ENCODE results near the gene TAOK1. TPM values are rescaled to one million over a fixed set of nuclear protein-coding genes. Genes with fewer than 3 reads are reported as not detected.

Gene TAOK1
- total and polyA plus RNA-seq, 2 donors (not counting 1 experiment from before 2014, with no cell fraction given): 9.8 to 80.7 TPM

- POLR2A ChIA-PET: no interaction called here
- ATAC-seq (ENCODE audit: low read depth) (no peak), DNase-seq (no peak)
- no peak overlapping the region for H3K27ac Mint-ChIP-seq
- H3K79me2 ChIP-seq (ENCODE audit: control insufficient read depth, insufficient read depth, low read length): peaks cover 23% of the 10 kb centered on the region
- no peaks in the 10 kb centered on the region for H3K27me3 Mint-ChIP-seq
- H3K27ac ChIP-seq (ENCODE audit: low read length in 2 of 2): no peak overlapping the region
- TF ChIP-seq CTCF (IDR thresholded peaks at IDR 0.05) (no peak), EZH2 (IDR thresholded peaks at IDR 0.05; ENCODE audit: borderline replicate concordance, insufficient read depth, low read depth, low read length, poor library complexity, severe bottlenecking) (no peak)
- no peak overlapping the region for H3K4me2 ChIP-seq (replicated peaks; ENCODE audit: low read depth, low read length, poor library complexity, severe bottlenecking)
- CTCF ChIA-PET: interaction anchor here (0.6 to 24.3 kb wide), 10 partner anchors 9 to 516 kb away, joined by 3 to 336 read pairs (median 4); partner anchors contain the start of genes ABHD15 and ANKRD13B
- H3K4me3 Mint-ChIP-seq: no peak overlapping the region
- H3K9me3 Mint-ChIP-seq (ENCODE audit: insufficient read depth): no peaks in the 10 kb centered on the region
- H3K9me3 ChIP-seq (ENCODE audit: control extremely low read depth in 1 of 3, control insufficient read depth in 2 of 3, insufficient read depth in 1 of 3, low read length in 2 of 3): no peaks in the 10 kb centered on the region
- 96% methylated on average over 9 of the region's 9 CpGs for WGBS (ENCODE audit: insufficient coverage)
- H3K27me3 ChIP-seq (replicated peaks in 1 of 4; ENCODE audit: control extremely low read depth in 1 of 4, control insufficient read depth in 3 of 4, insufficient read depth in 4 of 4, low read length in 3 of 4): no peaks in the 10 kb centered on the region
- peaks cover 48% of the 10 kb centered on the region for H4K20me1 ChIP-seq (ENCODE audit: control insufficient read depth, insufficient read depth, low read length, poor library complexity, severe bottlenecking)
- H3K36me3 ChIP-seq (replicated peaks in 1 of 2; ENCODE audit: control extremely low read depth in 1 of 2, control insufficient read depth in 1 of 2, extremely low read depth in 1 of 2, insufficient read depth in 2 of 2, low read length in 1 of 2): peaks cover 0 to 71% of the 10 kb centered on the region in 2 experiments
- no peak overlapping the region for H3K4me3 ChIP-seq (ENCODE audit: control extremely low read depth in 1 of 5, extremely low read depth in 1 of 5, insufficient read depth in 1 of 5, low read depth in 2 of 5, low read length in 4 of 5)
- H3K9ac ChIP-seq (ENCODE audit: low read length): no peak overlapping the region
- intact Hi-C loops (cut with micrococcal nuclease): no loop called here
- H3K4me1 ChIP-seq (ENCODE audit: control insufficient read depth in 2 of 2, insufficient read depth in 2 of 2, low read length in 2 of 2): peaks cover 9 to 24% of the 10 kb centered on the region in 2 donors
- H3K4me1 Mint-ChIP-seq: peaks cover 14% of the 10 kb centered on the region
- H2AFZ ChIP-seq (ENCODE audit: insufficient read depth, low read depth, low read length, poor library complexity, severe bottlenecking): no peak overlapping the region
Observed at GRCh38 chr17:29577001-29577370, 186.8 kb downstream of the TAOK1 start.

- Histone ChIP-seq H3K4me2 (replicated peaks; ENCODE audit: low read depth, low read length, poor library complexity, severe bottlenecking) (no peak overlapping the region), H3K9me3 (ENCODE audit: control extremely low read depth in 1 of 3, control insufficient read depth in 2 of 3, insufficient read depth in 1 of 3, low read length in 2 of 3) (no peaks in the 10 kb centered on the region), H3K9ac (ENCODE audit: low read length) (no peak overlapping the region), H3K79me2 (ENCODE audit: control insufficient read depth, insufficient read depth, low read length) (peaks cover 28% of the 10 kb centered on the region), H2AFZ (ENCODE audit: insufficient read depth, low read depth, low read length, poor library complexity, severe bottlenecking) (no peak overlapping the region), H3K27ac (ENCODE audit: low read length in 2 of 2) (no peak overlapping the region), H4K20me1 (ENCODE audit: control insufficient read depth, insufficient read depth, low read length, poor library complexity, severe bottlenecking) (peaks cover 48% of the 10 kb centered on the region), H3K4me3 (ENCODE audit: control extremely low read depth in 1 of 5, extremely low read depth in 1 of 5, insufficient read depth in 1 of 5, low read depth in 2 of 5, low read length in 4 of 5) (no peak overlapping the region), H3K4me1 (ENCODE audit: control insufficient read depth in 2 of 2, insufficient read depth in 2 of 2, low read length in 2 of 2) (peaks cover 9 to 24% of the 10 kb centered on the region in 2 donors), H3K36me3 (replicated peaks in 1 of 2; ENCODE audit: control extremely low read depth in 1 of 2, control insufficient read depth in 1 of 2, extremely low read depth in 1 of 2, insufficient read depth in 2 of 2, low read length in 1 of 2) (peaks cover 0 to 75% of the 10 kb centered on the region in 2 experiments), H3K27me3 (replicated peaks in 1 of 4; ENCODE audit: control extremely low read depth in 1 of 4, control insufficient read depth in 3 of 4, insufficient read depth in 4 of 4, low read length in 3 of 4) (no peaks in the 10 kb centered on the region)
- Mint-ChIP-seq H3K9me3 (ENCODE audit: insufficient read depth) (no peaks in the 10 kb centered on the region), H3K4me1 (peaks cover 14% of the 10 kb centered on the region), H3K4me3 (no peak overlapping the region), H3K27ac (no peak overlapping the region), H3K27me3 (no peaks in the 10 kb centered on the region)
- DNase-seq (no peak), ATAC-seq (ENCODE audit: low read depth) (no peak)
- TF ChIP-seq CTCF (IDR thresholded peaks at IDR 0.05) (no peak), EZH2 (IDR thresholded peaks at IDR 0.05; ENCODE audit: borderline replicate concordance, insufficient read depth, low read depth, low read length, poor library complexity, severe bottlenecking) (no peak)
- ChIA-PET POLR2A (interaction anchor here (4.4 kb wide), 1 partner anchor 14 kb away, joined by 18 read pairs; the partner anchor contains the start of gene ANKRD13B), CTCF (interaction anchor here (1.8 to 24.3 kb wide), 8 partner anchors 10 to 516 kb away, joined by 4 to 336 read pairs (median 8); partner anchors contain the start of genes ABHD15, ANKRD13B and SSH2)
- intact Hi-C loops (cut with micrococcal nuclease): no loop called here
- WGBS (ENCODE audit: insufficient coverage): 92% methylated on average over 22 of the region's 22 CpGs
Observed at GRCh38 chr17:29577385-29578211, 187.4 kb downstream of the TAOK1 start.

Data from B cell (primary cell).